HUES6 (cell line): ENCODE data around the gene FFAR1.

Source experiments
- H3K27ac ChIP-seq: 2 replicates; pipeline ENCODE4 v1.7.0; 2013; ENCODE audit warnings: low read depth, mild to moderate bottlenecking, low read length, inconsistent platforms
- H3K27me3 ChIP-seq: 2 replicates; pipeline ENCODE4 v1.6.1; 2013; ENCODE audit warnings: low read length; ENCODE audit not compliant: control insufficient read depth, insufficient read depth
- H3K36me3 ChIP-seq: 2 replicates; pipeline ENCODE4 v1.6.1; 2013; ENCODE audit warnings: low read length; ENCODE audit not compliant: control insufficient read depth, insufficient read depth
- H3K4me1 ChIP-seq: 2 replicates; pipeline ENCODE4 v1.6.1; 2013; ENCODE audit warnings: low read length; ENCODE audit not compliant: control insufficient read depth, insufficient read depth
- H3K4me3 ChIP-seq: 2 replicates; pipeline ENCODE4 v1.5.1; 2013; ENCODE audit warnings: low read depth, low read length
- H3K9ac ChIP-seq: one replicate; pipeline ENCODE4 v1.6.1; 2013; ENCODE audit warnings: mild to moderate bottlenecking, low read length
- H3K9me3 ChIP-seq: 2 replicates; pipeline ENCODE4 v1.6.1; 2013; ENCODE audit warnings: low read depth, low read length; ENCODE audit not compliant: control insufficient read depth, insufficient read depth

The FFAR1 gene

DNA sequence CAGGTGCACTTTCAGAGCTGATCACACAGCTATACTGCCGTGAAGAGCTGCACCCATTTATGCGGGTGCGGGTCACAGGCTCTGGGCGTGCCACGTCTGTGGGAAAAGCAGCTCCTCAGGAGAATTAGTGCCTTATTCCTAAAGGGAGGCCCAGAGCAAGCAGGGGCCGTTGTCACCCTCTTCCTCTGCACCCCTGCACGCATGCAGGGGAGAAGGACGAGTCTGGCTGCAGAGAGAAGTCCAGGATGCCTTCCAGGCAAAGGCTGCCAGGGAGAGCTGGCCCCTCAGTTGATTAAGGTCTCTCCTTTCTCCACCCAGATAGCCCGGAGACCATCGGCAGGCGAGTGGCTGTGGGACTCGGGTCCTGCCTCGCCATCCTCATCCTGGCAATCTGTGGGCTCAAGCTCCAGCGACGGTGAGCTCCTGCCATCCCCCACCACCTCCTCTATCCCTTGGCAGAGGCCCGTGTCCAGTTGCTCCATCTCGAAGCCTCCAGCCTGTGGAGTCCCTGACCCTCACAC lies 3.1 kb upstream of the FFAR1 start:
- H3K4me3 ChIP-seq = no peak overlapping the region
- H3K36me3 ChIP-seq = no peaks in the 10 kb centered on the region
- no peak overlapping the region for H3K27ac ChIP-seq
- H3K9me3 ChIP-seq = no peaks in the 10 kb centered on the region
- H3K27me3 ChIP-seq = no peaks in the 10 kb centered on the region
- H3K9ac ChIP-seq = no peak overlapping the region
- H3K4me1 ChIP-seq = no peaks in the 10 kb centered on the region

GRCh38 chr19:35345671-35346111 lies 2.0 kb upstream of the FFAR1 start:
- no peaks in the 10 kb centered on the region for H3K4me1 ChIP-seq
- no peak overlapping the region for H3K9ac ChIP-seq
- H3K27ac ChIP-seq = no peak overlapping the region
- H3K27me3 ChIP-seq = no peaks in the 10 kb centered on the region
- H3K9me3 ChIP-seq = no peaks in the 10 kb centered on the region
- H3K36me3 ChIP-seq = no peaks in the 10 kb centered on the region
- no peak overlapping the region for H3K4me3 ChIP-seq

DNA sequence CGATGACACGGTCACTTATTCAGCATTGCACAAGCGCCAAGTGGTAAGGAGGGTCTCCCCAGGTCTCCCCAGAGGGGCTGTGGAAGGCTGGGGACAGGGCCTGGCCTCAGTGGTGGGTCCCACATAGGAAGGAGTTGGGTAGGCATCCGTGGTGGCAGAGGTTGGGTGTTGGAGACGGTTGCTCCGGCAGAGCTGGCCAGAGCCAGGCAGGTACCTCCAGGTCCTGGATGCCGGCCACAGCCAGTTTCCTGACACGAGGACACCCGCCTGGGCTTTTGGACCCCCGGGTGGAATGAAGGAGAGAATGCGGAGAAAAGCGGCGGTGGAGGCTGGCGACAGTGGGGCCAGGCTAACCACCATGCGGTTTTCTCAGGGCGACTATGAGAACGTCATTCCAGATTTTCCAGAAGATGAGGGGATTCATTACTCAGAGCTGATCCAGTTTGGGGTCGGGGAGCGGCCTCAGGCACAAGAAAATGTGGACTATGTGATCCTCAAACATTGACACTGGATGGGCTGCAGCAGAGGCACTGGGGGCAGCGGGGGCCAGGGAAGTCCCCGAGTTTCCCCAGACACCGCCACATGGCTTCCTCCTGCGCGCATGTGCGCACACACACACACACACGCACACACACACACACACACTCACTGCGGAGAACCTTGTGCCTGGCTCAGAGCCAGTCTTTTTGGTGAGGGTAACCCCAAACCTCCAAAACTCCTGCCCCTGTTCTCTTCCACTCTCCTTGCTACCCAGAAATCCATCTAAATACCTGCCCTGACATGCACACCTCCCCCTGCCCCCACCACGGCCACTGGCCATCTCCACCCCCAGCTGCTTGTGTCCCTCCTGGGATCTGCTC lies 1.3 kb upstream of the FFAR1 start:
- Histone ChIP-seq H3K27me3 (no peaks in the 10 kb centered on the region), H3K4me1 (no peaks in the 10 kb centered on the region), H3K36me3 (no peaks in the 10 kb centered on the region), H3K9me3 (no peaks in the 10 kb centered on the region), H3K27ac (no peak overlapping the region), H3K4me3 (no peak overlapping the region), H3K9ac (no peak overlapping the region)

- no peak overlapping the region for H3K4me3 ChIP-seq
- H3K27ac ChIP-seq = no peak overlapping the region
- no peaks in the 10 kb centered on the region for H3K36me3 ChIP-seq
- no peaks in the 10 kb centered on the region for H3K9me3 ChIP-seq
- H3K9ac ChIP-seq = no peak overlapping the region
- H3K27me3 ChIP-seq = no peaks in the 10 kb centered on the region
- no peaks in the 10 kb centered on the region for H3K4me1 ChIP-seq
Observed at GRCh38 chr19:35347930-35348298, 212 bp downstream of the FFAR1 start.

- Histone ChIP-seq H3K9ac (no peak overlapping the region), H3K27me3 (no peaks in the 10 kb centered on the region), H3K27ac (no peak overlapping the region), H3K9me3 (no peaks in the 10 kb centered on the region), H3K36me3 (no peaks in the 10 kb centered on the region), H3K4me3 (no peak overlapping the region), H3K4me1 (no peaks in the 10 kb centered on the region)
Observed at GRCh38 chr19:35348911-35349611, 1.4 kb downstream of the FFAR1 start.

DNA sequence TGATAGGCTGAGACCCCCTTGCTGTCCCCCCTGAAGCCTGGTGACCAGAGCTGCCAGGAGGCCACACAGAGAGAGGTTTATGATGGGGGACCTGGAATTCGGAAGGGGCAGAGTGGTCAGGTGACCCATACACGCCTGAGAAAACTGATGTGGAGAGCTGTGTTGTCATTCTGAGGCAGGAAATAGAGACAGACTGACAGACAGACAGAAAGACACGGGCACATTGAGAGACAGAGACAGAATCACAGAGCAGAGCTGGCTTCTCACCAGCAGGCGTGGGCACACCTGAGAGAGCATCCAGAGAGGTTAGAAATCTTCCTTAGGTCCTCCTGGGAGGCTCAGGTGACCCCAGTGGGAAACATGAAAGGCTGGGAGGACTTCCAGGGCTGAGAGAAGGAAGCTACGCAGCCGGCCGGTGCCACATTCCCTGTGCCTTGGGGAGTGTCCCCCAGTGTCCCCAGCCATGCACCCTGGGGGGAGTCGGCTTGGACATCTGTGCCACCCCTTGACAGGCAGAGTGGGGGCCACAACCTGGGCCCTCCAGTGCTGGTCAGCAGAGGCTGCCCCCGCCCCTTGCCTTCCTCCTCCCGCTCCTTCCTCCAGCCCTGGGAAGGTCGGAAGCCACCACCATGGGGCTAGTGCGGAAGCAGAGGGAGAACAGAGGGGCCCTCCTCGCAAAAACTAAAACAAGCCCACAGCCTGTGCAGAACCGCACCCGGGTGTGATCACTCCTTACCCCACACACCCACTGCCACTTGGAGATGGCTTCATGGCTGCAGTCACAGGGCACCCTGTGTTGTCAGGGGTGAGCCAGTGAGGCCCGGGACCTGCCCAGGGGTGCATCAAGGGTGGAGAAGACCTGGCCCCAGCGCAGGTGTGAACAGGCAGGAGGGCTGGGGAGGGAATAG lies 2.2 kb downstream of the FFAR1 start:
- Histone ChIP-seq H3K4me3 (no peak overlapping the region), H3K9ac (no peak overlapping the region), H3K27ac (no peak overlapping the region), H3K36me3 (no peaks in the 10 kb centered on the region), H3K9me3 (no peaks in the 10 kb centered on the region), H3K27me3 (no peaks in the 10 kb centered on the region), H3K4me1 (no peaks in the 10 kb centered on the region)

- Histone ChIP-seq H3K36me3 (no peaks in the 10 kb centered on the region), H3K4me3 (no peak overlapping the region), H3K9ac (no peak overlapping the region), H3K9me3 (no peaks in the 10 kb centered on the region), H3K27me3 (no peaks in the 10 kb centered on the region), H3K27ac (no peak overlapping the region), H3K4me1 (no peaks in the 10 kb centered on the region)
Observed at GRCh38 chr19:35350591-35350990, 2.9 kb downstream of the FFAR1 start.

DNA sequence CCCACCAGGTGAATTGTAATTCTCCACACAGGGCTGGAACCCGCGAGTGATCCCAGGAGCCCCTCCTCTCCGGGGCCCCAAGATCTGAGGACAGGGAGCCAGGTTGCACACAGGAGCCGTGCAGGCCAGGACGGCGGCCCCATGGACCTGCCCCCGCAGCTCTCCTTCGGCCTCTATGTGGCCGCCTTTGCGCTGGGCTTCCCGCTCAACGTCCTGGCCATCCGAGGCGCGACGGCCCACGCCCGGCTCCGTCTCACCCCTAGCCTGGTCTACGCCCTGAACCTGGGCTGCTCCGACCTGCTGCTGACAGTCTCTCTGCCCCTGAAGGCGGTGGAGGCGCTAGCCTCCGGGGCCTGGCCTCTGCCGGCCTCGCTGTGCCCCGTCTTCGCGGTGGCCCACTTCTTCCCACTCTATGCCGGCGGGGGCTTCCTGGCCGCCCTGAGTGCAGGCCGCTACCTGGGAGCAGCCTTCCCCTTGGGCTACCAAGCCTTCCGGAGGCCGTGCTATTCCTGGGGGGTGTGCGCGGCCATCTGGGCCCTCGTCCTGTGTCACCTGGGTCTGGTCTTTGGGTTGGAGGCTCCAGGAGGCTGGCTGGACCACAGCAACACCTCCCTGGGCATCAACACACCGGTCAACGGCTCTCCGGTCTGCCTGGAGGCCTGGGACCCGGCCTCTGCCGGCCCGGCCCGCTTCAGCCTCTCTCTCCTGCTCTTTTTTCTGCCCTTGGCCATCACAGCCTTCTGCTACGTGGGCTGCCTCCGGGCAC lies 3.9 kb downstream of the FFAR1 start:
- Histone ChIP-seq H3K9ac (no peak overlapping the region), H3K27ac (no peak overlapping the region), H3K36me3 (no peaks in the 10 kb centered on the region), H3K4me1 (no peaks in the 10 kb centered on the region), H3K4me3 (no peak overlapping the region), H3K27me3 (no peaks in the 10 kb centered on the region), H3K9me3 (no peaks in the 10 kb centered on the region)

GRCh38 chr19:35352177-35352447 lies 4.4 kb downstream of the FFAR1 start:
- Histone ChIP-seq H3K9ac (no peak overlapping the region), H3K27me3 (no peaks in the 10 kb centered on the region), H3K9me3 (no peaks in the 10 kb centered on the region), H3K27ac (no peak overlapping the region), H3K36me3 (no peaks in the 10 kb centered on the region), H3K4me3 (no peak overlapping the region), H3K4me1 (no peaks in the 10 kb centered on the region)

DNA sequence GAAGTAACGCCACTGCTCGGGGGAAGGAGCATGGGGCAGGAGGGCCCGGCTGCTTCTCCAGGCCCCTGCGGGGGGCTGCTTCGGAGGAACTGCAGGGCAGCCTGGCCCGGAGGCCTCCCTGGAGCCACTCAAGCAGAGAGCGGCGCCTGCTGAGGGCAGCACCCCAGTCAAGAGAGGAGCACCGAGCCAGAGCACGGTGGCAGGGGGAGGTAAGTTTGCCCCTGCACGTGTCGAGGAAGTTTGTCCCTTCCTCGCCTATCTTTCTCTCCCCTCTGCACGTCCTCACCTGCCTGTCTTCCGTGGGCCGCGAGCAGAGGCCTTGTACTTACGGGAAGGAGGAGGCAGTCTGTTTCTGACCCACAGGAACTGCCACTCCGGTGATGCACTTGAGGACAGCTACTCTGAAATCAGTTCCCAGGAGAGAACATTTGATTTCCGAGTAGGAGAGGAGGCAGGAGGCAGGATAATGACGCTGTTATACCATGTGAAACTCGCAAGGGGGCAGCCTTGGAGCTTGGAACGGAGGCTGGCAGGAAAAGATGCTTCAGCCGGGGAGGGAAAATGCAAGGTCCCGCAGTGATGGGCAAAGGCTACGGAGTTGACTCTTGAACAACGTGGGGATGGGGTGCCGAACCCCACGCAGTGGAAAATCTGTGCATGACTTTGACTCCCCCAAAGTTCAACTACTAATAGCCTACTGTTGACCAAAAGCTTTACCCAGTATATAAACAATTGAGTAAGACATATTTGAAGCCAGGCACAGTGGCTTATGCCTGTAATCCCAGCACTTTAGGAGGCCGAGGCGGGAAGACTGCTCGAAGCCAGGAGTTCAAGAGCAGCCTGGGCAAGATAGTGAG lies 5.0 kb downstream of the FFAR1 start:
- no peaks in the 10 kb centered on the region for H3K27me3 ChIP-seq
- no peak overlapping the region for H3K27ac ChIP-seq
- no peaks in the 10 kb centered on the region for H3K36me3 ChIP-seq
- no peak overlapping the region for H3K4me3 ChIP-seq
- no peaks in the 10 kb centered on the region for H3K4me1 ChIP-seq
- no peak overlapping the region for H3K9ac ChIP-seq
- H3K9me3 ChIP-seq = no peaks in the 10 kb centered on the region
